NCI-H2196 treated with DMSO at 0.1 percent for 48 hours (cell line): ENCODE data around the gene ATF3.
"Not testable (repeated sequence)": the region's sequence is repeated elsewhere in the genome, so short reads cannot be mapped to it uniquely, and the experiment has no call there.

Experiments used
- DNase-seq: peaks from one replicate; lab custom pipeline; 2025; ENCODE audit not compliant: unreplicated experiment; lab: John Stamatoyannopoulos, UW

The ATF3 gene

DNA sequence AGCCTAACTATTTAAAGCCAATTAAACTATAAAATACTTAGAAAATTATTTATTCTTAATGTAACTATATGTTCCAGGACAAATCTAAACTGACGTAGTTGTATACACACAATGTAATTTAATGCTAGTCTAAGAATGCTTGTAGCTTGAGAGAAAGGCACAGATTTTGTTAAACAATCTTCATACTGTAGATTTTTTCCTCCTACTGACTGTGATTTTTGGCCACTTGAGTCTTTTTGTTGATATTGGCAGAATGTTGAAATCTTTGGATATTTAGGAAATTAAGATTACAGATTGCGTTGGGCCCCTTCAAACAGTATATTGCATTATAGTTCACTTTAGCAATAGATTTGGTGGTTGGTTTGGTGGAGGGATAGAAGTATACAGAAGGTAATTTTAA is 40.5 kb downstream of the ATF3 start:
- no peak for DNase-seq

DNA sequence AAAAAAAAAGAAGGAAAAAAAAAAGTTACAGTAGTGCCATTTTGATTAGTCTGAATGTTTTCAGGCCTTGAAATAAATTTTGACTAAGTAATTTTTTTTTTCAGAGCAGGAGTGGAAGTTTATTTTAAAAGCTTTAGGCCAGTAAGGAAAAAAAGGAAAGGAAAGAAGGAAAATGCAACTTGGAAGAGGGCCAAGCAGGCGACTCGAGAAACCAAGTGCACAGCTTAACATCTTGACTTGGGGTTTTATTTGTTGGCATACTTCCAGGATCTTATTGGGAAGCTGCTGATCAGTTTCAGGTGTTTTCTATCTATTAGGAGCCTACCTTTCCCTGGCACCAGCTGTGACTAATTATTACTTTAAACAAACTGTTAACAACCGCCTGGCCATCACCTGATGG is 41.7 kb downstream of the ATF3 start:
- no peak for DNase-seq

DNA sequence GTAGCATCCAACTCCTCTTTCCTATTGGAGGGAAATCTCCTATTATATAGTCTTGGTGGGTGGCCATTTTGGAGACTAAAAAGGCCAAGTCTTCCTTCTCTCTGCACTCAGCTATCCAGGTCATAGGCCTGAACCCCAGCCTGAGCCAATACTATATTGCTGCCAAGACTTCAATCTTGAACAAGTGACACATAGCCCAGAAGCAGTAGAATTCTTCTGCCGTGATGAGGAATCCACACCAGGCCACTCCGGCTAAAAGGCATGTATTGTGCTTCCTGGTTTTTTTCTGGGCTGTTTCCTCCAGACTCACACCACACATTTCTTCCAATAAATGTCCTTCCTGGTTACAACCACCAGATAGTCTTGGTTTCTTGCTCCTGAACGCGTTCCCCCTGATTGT is 43.0 kb downstream of the ATF3 start:
- no peak for DNase-seq

DNA sequence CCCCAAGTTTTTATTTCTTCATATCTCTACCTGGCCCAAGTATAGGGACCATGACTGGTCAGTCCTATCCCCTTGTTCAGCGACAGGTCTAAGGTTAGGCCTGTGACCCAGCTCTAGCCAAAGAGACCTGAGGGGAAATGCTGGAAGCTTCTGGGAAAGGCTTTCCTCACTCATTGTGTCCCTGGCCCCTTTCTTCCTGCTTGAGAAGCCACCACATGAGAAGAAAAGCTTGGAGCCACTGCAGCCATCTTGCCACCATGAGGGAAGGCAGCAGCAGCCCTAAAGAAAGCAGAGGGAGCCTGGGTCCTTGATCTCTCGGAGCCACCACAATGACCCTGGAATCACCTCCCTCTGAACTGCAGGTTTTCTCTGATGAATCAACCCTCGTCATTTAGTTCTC is 43.4 kb downstream of the ATF3 start:
- DNase-seq, result no peak

DNA sequence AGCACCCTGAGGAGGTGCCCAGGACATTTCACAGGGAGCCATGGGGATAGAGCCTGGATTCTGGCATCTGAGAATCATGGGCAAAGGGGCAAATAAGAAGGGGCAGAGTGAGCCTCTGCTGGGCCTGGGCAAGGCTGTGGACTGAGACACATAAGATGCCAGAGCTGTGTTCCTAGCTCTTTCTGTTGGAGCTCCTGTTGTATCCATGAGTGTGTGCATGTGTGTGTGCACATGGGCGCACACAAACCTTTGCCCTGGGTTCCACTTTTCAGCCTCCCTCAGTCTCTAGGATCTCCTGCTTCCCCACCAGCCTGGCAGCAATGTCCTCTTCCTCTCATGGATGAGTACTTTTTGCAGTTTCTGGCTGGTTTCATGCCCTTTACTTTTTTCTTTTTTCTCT is 44.0 kb downstream of the ATF3 start:
- DNase-seq, result no peak

DNA sequence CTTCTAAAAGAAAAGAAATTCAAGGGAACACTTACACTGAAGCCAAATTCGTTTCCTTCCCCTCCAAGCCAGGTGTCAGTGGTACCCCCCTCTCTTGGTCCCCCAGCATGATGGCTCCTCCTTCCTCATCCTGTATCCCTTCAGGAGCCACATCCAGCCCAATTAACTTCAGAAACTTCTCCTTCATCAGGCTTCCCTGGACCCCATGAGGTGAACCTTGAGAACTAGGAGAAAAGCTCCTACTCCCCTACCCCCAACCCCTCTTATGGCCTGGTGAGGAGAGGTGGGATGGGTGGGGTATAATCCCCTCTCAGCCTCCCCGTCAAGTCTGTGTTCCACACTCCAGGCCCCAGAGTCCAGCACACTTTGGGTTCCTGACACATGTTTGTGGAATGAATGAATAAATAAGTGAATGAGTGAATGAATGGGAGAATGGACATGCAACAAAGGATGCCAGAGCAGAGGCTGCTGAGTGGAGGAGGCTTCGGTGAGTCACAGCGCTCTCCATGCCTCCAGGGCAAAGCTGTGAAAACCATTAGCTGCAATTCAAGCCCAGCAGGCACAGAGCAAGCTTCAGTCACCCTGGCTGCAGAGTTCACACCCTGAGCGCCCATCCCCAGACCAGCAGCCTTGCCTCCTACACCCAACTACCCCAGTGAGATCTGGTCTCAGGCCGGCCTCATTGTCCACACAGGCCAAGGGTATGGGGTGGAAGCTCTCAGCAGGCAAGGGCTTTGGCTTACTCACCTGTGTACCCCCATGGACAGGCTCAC is 47.3 kb downstream of the ATF3 start:
- DNase-seq, result no peak

DNA sequence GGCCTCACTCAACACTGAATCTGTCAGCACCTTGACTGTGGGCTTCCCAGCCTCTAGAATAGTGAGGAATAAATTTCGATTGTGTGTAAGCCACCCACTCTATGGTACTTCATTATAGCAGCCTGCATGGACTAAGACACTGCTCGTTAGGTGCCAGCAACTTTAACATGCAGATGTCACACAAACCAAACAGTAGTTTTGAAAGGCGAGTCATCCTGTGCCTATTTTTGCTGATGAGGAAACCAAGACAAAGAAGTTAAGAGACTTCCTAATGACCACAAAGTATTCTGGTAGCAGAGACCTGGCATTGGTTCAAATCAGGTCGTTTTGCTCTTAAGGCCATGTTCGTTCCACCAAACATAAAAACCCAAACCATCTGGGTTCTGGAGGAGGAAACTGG is 48.2 kb downstream of the ATF3 start:
- DNase-seq, result no peak

DNA sequence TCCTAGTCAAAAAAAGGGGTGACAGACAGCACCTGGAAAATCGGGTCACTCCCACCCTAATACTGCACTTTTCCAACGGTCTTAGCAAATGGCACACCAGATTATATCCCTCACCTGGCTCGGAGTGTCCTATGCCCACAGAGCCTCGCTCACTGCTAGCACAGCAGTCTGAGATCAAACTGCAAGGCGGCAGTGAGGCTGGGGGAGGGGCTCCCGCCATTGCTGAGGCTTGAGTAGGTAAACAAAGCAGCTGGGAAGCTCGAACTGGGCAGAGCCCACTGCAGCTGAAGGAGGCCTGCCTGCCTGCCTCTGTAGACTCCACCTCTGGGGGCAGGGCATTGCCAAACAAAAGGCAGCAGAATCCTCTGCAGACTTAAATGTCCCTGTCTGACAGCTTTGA is 49.7 kb downstream of the ATF3 start:
- not testable (repeated sequence) for DNase-seq

DNA sequence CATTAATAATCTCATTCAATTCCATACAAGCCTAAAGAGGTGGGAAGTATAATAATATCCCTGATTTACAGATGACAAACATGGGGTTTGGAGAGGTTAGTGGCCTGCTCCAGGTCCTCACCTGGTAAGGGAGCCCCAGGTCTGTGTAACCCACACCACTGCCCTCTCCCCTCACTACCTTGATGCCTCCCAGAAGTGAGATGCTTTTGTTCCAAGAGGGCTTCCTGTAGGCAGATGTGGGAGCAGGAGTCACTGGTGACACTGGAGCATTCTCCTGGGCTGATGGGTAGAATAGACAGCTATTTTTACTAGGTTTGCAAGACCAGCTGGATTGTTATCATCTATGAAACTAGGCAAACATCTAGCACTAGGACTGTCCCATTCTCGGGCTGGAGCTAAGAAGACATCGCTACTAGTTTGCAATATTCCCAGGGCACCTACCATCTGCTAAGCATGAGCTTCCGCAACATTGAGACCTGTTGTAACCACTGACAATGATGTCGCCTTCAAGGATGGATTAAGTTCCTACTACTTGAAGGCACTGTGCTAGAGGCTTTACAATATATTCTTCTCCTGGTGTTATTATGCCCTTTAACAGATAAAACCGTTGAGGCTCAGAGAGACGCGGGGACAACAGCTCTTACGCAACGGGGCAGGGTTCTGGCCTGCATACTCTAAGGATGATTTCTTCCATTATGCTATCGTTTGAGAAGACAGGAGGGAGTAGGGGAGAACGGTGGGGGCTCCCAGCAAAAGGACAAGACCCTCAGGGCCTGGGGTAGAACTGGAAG is 56.0 kb downstream of the ATF3 start:
- no peak for DNase-seq

DNA sequence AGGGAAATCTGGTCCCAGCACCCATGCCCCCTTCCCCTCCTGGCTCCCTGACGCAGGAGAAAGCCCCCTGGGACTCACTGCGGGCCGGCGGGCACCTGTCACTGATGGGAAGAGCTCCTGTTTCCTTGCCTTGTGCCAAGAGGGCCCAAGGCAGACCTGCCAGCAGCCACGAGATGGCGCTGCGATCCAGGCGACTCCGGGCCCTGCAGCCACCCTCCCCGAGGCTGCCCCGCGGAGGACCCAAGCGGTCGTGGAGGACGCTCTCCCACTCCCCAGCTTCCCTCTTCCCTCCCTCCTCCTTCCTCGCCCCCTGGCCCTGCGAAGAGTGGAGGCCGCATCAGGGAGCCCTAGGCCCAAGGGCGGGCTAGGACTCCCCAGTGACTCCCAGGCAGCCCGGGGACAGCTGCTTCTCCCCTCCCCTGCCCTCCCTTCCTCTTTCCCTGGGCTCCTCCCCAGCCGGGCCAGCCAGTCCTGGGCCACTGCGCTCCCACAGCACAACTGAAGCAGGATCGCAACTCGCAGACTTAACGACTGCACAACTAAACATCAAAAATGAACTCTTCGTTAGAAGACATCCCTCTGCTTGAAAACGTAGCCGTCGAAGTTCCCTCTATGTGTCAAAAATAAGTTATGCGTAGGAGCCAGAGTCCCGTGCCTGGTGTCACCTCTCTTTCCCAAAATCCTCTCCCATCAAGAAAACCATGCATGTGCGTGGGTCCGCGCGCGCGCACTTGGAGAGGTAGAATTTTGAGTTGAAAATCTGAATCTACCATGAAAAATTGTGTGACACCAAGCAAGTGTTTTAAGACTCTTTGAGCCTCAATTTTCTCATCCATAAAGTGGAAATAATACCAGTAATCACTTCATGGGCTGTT is 56.9 kb downstream of the ATF3 start:
- DNase-seq, result peak; percentile 78

DNA sequence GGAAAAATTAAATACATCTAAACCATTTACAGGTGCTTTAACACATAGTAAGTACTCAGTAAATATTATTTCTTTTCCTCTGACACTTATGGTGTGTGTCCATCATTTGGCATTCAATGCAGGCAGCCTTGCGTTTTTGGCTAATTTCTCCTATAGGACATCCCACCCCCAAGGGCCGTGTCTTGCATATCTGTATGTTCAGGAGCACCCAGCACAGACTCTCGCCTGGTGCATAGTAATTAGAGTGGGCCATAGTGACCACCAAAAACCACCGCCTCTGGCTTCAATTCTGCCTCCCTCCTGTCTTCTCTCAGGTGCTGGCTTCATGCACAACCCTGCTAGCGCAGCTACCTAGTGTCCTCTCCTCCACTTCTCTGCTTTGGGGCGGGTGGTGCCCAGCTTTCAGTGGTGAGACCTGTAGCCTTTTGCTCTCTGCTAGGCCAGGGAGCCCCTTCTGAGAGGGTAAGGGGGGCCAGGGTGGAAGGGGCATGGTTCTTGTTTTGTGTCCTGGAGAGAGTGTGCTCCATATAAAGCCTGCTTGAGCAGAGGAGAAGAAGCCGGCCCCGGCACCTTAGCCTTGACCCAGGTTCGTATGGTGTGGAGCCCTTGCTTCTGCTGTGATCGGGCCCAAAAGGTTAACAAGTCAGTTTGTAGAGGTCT is 57.7 kb downstream of the ATF3 start:
- DNase-seq, result no peak

DNA sequence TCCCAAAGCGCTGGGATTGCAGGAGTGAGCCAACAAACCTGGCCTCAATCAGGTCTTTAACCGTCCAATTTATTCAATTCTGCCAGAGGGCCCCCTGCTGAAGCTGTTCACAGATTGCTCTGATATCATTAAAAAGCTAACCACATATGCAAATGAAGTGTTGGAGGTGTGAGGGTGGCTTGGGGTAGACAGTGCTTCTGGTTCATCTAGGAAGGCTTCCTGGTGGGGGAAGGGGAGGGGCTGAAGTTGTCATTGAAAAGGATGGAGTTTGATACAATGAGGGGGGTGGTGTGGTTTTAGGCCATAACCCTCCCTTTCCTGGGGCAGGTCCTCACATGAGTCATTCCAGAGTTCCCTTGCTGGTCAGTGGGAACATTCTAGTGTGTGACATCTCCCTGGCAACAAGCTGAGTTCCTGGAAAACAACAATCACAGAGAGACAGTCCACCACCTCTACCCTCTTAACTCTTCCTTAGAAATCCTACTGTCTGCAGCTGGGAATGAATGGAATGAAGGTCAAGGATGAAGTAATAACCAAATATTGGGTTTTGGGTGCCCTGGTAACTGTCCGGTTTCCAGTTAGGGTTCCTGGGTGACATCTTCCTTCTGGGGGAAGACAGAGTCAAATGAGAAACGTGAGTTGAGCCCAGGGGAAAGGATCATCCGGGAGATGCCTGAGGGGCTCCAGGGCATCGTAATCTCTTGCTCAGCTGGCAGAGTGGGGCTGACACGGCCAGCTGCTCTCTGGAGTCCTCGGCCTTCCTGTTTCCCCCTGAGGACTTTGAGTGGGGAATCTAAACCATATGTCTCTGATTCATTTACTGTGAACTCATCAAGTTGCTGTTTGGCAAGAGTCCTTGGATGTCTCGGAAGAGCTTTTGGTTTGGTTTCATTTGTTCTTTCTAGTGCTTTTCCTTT is 58.9 kb downstream of the ATF3 start:
- no peak for DNase-seq

DNA sequence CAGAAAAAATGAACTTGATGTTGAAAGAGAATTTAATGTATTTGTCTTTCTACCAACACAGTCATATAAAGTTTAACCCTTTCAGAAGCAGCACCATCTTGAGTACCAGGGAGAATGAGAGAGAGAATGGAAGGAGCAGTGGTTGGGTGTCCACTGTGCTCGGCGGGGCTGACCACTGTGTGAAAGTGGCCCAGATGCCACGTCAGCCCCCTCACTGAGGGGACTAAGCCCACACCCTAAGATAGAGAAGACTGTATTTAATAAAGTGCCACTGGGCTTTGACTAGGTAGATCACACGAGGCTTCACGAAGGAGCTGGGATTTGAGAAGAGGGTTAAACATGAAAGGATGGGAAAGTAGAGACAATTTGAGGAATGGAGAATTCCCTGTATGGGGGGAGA is 59.9 kb downstream of the ATF3 start:
- no peak for DNase-seq

DNA sequence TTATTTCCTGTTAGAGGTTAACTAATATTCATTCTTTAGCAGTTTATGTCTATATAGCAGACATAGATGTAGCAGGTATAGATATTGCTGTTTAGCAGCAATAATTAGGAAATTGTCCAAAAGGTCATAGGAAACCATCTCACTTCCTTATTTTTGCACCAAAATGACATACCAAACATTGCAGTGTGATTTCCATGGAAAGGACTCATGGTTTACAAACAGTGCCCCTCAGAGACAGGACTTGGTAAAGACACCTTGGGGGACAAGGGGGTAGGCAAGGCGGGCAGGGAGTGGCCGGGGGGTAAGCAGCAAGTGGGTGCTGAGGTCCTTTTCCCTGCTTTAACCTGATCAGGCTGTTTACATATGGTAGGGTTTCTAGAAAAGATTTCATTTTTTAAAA is 60.5 kb downstream of the ATF3 start:
- DNase-seq, result no peak

DNA sequence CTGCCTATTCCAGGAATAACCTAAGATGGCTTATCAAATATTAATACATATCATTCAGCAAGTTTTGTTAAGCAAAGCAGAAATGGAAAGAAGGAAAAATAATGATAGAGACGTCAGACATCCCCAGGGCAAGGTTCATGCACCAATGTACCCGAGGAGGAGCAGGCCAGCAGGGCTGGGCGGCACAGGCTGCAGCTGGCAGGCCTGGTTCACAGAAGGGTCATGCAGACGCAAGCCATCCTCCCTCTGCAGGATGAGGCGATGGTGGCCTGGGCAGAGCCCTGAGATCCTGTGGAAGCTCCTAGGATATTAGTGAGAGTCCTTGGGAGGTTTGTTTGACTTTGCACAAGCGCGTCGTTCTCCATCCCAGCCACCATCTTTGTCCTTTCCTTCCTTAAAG is 61.0 kb downstream of the ATF3 start:
- no peak for DNase-seq

DNA sequence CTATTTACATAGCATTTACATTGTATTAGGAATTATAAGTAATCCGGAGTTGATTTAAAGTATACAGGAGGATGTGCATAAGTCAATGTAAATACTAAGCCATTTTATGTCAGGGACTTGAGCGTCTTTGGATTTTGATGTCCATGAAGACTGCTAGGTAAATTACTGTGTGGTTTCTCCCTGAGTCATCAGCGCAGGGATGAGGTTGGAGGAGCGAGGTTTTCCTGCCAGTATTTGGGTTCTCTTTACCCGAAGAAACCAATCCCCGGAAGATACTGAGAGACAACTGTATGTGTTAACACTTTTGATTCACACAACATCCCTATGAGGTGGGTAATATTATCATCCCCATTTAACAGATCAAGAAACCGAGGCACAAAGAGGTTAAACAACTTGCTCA is 61.7 kb downstream of the ATF3 start:
- DNase-seq, result no peak
